K562 treated with DMSO at 1 percent for 12 hours (cell line): ENCODE measurements around the gene ENPP4. TPM values are rescaled to one million over a fixed set of nuclear protein-coding genes. Genes with fewer than 3 reads are reported as not detected.

Experiments used
- total RNA-seq: library from RNA; unstranded; fragments of 300-600 nt; gene quantifications from 2 replicates; pipeline ENCODE4 v1.2.3, GENCODE V29; 2022; ENCODE audit not compliant: insufficient read depth

The ENPP4 gene
- total RNA-seq, result not detected in 2 replicates

GRCh38 chr6:46129629-46130511, at the start of gene ENPP4:
Gene ENPP4, plus strand, starts transcription at chr6:46129989. Its CDS starts 9,595 bp downstream, at chr6:46139584.

GRCh38 chr6:46170357-46171289, 40.8 kb downstream of the ENPP4 start, which contains the start of gene ENPP5:
Gene ENPP5, minus strand, starts transcription at chr6:46170980. Its CDS starts 2,718 bp downstream, at chr6:46168262.

Other genes starting within 250 kb of the ENPP4 start
- not detected in 2 replicates for gene CLIC5, start 114.1 kb upstream of the ENPP4 start, total RNA-seq
- not detected in 2 replicates for gene ENPP5, start 41.0 kb downstream of the ENPP4 start, total RNA-seq